ENCODE data around the gene AUP1. TPM values are rescaled to one million over a fixed set of nuclear protein-coding genes. Genes with fewer than 3 reads are reported as not detected.

Gene AUP1
- total RNA-seq, 1 experiment from 2014 or later, result 154 TPM

GRCh38 chr2:74516650-74517049 is 12.9 kb downstream of the AUP1 start:
- no peaks in the 10 kb centered on the region for H3K9me3 Mint-ChIP-seq (ENCODE audit: unreplicated experiment)
- peak overlapping the region; percentile 60 for H3K4me3 ChIP-seq (ENCODE audit: low read depth, low read length)
- POLR2A ChIA-PET, result interaction anchor here (0.8 to 1.1 kb wide), 2 partner anchors 13 to 21 kb away, joined by 3 to 5 read pairs; partner anchors contain the start of gene HTRA2
- no peaks in the 10 kb centered on the region for H3K4me1 Mint-ChIP-seq (ENCODE audit: low read depth, unreplicated experiment)
- H3K27me3 ChIP-seq (replicated peaks; ENCODE audit: control insufficient read depth, insufficient read depth, low read length), result no peaks in the 10 kb centered on the region
- BruUV-seq (replicated peaks), result TSS peak; percentile 41
- H3K4me3 Mint-ChIP-seq (ENCODE audit: unreplicated experiment), result peak overlapping the region; percentile 72
- no peaks in the 10 kb centered on the region for H3K36me3 Mint-ChIP-seq (ENCODE audit: insufficient read depth, unreplicated experiment)
- no peak for DNase-seq
- H3K27me3 Mint-ChIP-seq (ENCODE audit: insufficient read depth, unreplicated experiment), result peaks cover 8% of the 10 kb centered on the region
- H3K36me3 ChIP-seq (ENCODE audit: control insufficient read depth, insufficient read depth, low read length), result no peaks in the 10 kb centered on the region
- intact Hi-C loops (cut with micrococcal nuclease; ENCODE audit: unreplicated experiment), result loop anchor here (1.0 kb wide), 1 partner anchor 13 kb away; the partner anchor contains the start of genes AUP1 and HTRA2
- H3K9me3 ChIP-seq, result no peaks in the 10 kb centered on the region
- no peaks in the 10 kb centered on the region for H3K4me1 ChIP-seq
- TF ChIP-seq, protein P1, sequence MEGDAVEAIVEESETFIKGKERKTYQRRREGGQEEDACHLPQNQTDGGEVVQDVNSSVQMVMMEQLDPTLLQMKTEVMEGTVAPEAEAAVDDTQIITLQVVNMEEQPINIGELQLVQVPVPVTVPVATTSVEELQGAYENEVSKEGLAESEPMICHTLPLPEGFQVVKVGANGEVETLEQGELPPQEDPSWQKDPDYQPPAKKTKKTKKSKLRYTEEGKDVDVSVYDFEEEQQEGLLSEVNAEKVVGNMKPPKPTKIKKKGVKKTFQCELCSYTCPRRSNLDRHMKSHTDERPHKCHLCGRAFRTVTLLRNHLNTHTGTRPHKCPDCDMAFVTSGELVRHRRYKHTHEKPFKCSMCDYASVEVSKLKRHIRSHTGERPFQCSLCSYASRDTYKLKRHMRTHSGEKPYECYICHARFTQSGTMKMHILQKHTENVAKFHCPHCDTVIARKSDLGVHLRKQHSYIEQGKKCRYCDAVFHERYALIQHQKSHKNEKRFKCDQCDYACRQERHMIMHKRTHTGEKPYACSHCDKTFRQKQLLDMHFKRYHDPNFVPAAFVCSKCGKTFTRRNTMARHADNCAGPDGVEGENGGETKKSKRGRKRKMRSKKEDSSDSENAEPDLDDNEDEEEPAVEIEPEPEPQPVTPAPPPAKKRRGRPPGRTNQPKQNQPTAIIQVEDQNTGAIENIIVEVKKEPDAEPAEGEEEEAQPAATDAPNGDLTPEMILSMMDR (IDR thresholded peaks at IDR 0.05; ENCODE audit: insufficient read depth in 1 of 2, low read depth in 1 of 2, low read length in 1 of 2, severe bottlenecking in 1 of 2, unreplicated experiment in 1 of 2), result no peak
- CTCF ChIA-PET, result interaction anchor here (0.9 to 1.0 kb wide), 2 partner anchors 13 to 34 kb away, joined by 3 read pairs; partner anchors contain the start of genes CCDC142 and TTC31
- H3K27ac Mint-ChIP-seq (ENCODE audit: unreplicated experiment), result peak overlapping the region; percentile 2

DNA sequence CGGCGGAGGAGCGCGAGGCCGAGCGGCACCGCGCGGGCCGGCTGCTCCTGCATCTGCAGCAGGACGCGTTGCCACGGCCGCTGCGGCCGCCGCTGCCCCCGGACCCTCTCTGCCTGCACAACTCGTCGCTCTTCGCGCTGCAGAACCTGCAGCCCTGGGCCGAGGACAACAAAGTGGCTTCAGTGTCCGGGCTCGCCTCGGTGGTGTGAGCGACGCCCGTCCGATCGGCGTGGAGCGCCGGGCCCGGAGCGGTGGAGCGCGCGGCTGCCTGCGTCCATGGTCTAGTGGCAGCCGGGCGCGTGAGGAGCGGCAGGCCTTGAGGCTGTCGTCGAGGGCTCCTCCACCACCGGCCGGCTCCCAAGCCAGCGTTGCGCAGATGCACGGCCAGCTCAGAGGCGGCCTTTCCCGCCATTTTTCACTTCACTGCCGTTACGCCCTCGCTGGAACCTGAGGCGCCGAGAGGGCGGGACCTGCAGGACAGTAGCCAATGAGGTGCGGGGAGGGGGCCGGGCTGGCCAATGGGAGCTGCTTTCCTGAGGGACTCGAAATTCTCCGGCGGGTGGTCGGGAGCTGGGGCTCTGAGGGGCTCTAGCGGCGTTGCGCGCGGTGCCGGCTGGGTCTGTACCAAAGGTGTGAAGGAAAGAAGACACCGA is 13.4 kb downstream of the AUP1 start:
- Mint-ChIP-seq H3K36me3 (ENCODE audit: insufficient read depth, unreplicated experiment) (no peaks in the 10 kb centered on the region), H3K9me3 (ENCODE audit: unreplicated experiment) (no peaks in the 10 kb centered on the region), H3K27ac (ENCODE audit: unreplicated experiment) (peak overlapping the region; percentile 2), H3K27me3 (ENCODE audit: insufficient read depth, unreplicated experiment) (peaks cover 8% of the 10 kb centered on the region), H3K4me1 (ENCODE audit: low read depth, unreplicated experiment) (no peaks in the 10 kb centered on the region), H3K4me3 (ENCODE audit: unreplicated experiment) (peak overlapping the region; percentile 72)
- intact Hi-C loops (cut with micrococcal nuclease; ENCODE audit: unreplicated experiment), result loop anchor here (1.0 kb wide), 1 partner anchor 13 kb away; the partner anchor contains the start of genes AUP1 and HTRA2
- H3K36me3 ChIP-seq (ENCODE audit: control insufficient read depth, insufficient read depth, low read length), result no peaks in the 10 kb centered on the region
- H3K27me3 ChIP-seq (replicated peaks; ENCODE audit: control insufficient read depth, insufficient read depth, low read length), result no peaks in the 10 kb centered on the region
- no peaks in the 10 kb centered on the region for H3K4me1 ChIP-seq
- ChIA-PET POLR2A (interaction anchor here (0.8 to 1.1 kb wide), 2 partner anchors 14 to 22 kb away, joined by 3 to 5 read pairs; partner anchors contain the start of gene HTRA2), CTCF (interaction anchor here (0.9 to 1.0 kb wide), 2 partner anchors 13 to 34 kb away, joined by 3 read pairs; partner anchors contain the start of genes CCDC142 and TTC31)
- peak overlapping the region; percentile 60 for H3K4me3 ChIP-seq (ENCODE audit: low read depth, low read length)
- peak; percentile 81 to 87 for DNase-seq
- TF ChIP-seq, protein P1 (IDR thresholded peaks at IDR 0.05; ENCODE audit: insufficient read depth in 1 of 2, low read depth in 1 of 2, low read length in 1 of 2, severe bottlenecking in 1 of 2, unreplicated experiment in 1 of 2), result no peak
- BruUV-seq (replicated peaks), result no TSS peak
- no peaks in the 10 kb centered on the region for H3K9me3 ChIP-seq

DNA sequence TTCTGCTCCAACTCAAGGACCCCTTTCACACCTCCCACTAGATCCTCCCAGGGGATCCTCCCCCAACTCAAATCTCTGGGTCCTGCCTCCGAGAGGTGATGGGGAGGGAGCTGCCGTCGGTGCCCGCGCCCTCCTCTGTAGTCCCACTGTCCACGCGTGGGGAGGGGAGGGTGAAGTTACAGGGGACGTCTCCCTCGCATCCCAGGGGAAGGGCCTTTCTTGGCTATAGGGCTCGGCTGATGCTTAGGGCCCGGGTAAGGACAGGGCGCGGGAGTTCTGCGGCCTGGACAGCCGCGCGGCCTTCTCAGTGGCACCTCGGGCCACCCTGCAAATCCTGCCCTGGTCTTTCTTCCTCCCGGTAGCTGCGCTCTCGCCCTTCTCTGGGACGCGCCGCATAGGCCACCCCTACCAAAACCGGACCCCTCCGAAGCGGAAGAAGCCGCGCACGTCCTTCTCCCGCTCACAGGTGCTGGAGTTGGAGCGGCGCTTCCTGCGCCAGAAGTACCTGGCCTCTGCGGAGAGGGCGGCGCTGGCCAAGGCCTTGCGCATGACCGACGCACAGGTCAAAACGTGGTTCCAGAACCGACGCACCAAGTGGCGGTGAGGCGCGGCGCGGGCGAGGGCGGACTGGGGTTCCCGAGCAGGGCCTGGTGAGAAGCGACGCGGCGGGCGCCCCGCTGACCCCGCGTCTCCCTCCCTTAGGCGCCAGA is 14.1 kb downstream of the AUP1 start:
- TF ChIP-seq, protein P1 (IDR thresholded peaks at IDR 0.05; ENCODE audit: insufficient read depth in 1 of 2, low read depth in 1 of 2, low read length in 1 of 2, severe bottlenecking in 1 of 2, unreplicated experiment in 1 of 2), result no peak
- Mint-ChIP-seq H3K9me3 (ENCODE audit: unreplicated experiment) (no peaks in the 10 kb centered on the region), H3K27me3 (ENCODE audit: insufficient read depth, unreplicated experiment) (peaks cover 8% of the 10 kb centered on the region), H3K4me3 (ENCODE audit: unreplicated experiment) (peak overlapping the region; percentile 72), H3K4me1 (ENCODE audit: low read depth, unreplicated experiment) (no peaks in the 10 kb centered on the region), H3K36me3 (ENCODE audit: insufficient read depth, unreplicated experiment) (peaks cover 4% of the 10 kb centered on the region), H3K27ac (ENCODE audit: unreplicated experiment) (peak overlapping the region; percentile 34)
- Histone ChIP-seq H3K9me3 (no peaks in the 10 kb centered on the region), H3K4me1 (no peaks in the 10 kb centered on the region), H3K4me3 (ENCODE audit: low read depth, low read length) (peak overlapping the region; percentile 60), H3K36me3 (ENCODE audit: control insufficient read depth, insufficient read depth, low read length) (no peaks in the 10 kb centered on the region), H3K27me3 (replicated peaks; ENCODE audit: control insufficient read depth, insufficient read depth, low read length) (no peaks in the 10 kb centered on the region)
- intact Hi-C loops (cut with micrococcal nuclease; ENCODE audit: unreplicated experiment), result no loop called here
- BruUV-seq (replicated peaks), result no TSS peak
- CTCF ChIA-PET, result interaction anchor here (1.0 kb wide), 1 partner anchor 33 kb away, joined by 3 read pairs; the partner anchor contains the start of genes CCDC142 and TTC31
- POLR2A ChIA-PET, result interaction anchor here (1.1 kb wide), 1 partner anchor 15 kb away, joined by 5 read pairs; the partner anchor contains the start of gene HTRA2
- peak in 1 of 2 experiments; percentile 50 for DNase-seq
